Activated CD4-positive, alpha-beta T cell treated with anti-CD3 and anti-CD28 coated beads for 24 hours (primary cell): ENCODE measurements around the gene SETX.

Experiments used
- DNase-seq, 2 donors: peaks; one replicate each; pipeline ENCODE4 v3.0.0-alpha.2; 2020; ENCODE audit warnings: low read depth in 2 of 2

The SETX gene

DNA sequence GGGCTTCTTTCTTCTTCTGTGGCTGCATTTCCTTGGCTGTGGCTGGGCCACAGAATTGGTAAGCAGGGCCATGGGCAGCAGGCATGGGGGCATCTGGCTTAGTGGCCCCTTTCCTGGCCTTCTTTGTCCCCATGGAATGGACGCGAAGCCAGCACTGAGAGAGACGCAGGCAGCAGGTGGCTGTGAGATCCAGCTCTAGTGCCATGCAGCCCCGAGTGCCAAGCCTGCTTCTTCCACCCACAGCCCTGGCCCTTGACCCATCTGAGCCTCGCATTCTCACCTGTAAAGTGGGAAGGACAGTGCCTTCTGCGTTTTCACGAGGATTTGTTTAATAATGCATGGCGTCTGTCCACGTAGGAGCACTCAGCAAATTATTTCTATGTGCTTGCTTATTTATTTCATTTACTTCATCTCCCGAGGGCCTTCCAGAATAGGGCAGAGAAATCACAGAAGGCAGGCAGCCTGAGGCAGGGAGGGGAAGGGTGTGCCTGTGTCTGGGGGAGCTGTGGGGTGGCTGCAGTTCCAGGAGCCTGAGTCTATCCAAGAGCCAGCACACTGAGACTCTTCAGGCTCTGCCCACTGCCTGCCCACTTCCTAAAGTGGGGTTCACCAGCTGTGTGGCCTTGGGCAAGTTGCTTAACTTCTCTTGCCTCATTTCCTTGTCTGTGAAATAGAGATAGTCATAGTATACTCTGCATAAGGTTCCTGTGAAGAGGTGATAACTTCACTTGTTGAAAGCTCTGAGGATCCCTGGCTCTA is 137.7 kb downstream of the SETX start:
- no peak for DNase-seq

DNA sequence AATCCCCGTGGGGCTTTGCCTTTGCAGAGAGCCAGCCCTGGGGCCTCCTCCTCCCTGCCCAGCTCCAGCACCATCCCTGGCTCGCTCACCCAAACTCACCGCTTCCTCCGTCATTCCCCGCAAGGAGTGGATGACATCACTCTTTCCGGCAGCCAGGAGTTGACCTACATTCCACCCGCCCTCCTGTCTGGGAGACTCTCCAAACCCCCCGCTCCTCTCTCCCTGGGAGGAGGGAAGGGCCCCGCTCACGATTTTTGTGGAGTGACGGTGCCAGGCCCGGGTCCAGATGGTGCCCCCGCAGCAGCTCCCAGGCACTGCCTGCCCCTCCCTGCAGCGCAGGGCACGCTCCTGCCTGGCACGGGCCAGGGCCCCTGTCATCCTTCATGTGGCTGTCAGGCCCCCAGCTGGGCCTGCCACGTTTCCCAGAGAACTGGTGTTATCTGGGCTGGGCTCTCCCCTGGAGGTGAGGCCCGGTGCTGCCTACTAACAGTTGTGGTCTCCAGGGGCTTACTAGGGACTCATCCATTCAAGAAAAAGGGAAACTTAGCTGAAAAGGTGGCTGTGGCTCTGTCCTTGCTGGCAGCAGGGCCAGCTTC is 140.7 kb downstream of the SETX start:
- no peak for DNase-seq

DNA sequence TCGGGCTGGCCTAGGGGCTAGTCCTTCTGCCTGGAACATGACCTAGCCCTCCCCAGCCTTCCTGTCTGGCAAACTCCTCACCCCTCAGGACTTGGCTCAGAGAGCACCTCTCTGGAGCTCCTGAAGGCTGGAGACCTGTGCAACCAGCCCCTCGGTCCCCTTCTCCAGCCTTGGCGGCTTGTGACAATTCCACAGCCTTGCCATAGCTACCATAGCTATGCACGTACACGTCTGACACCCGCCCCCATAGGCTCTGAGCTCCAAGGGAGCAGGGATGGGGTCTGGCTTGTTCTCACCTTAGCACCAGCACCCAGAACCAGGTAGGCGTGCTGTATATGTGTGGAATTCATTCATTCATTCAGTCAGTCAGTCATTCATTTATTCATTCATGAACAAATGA is 143.2 kb downstream of the SETX start:
- no peak for DNase-seq
